A673 (cell line): ENCODE results near the gene MYO6. TPM values are rescaled to one million over a fixed set of nuclear protein-coding genes. Genes with fewer than 3 reads are reported as not detected.

Experiments
- BruUV-seq: library from RNA; stranded (reverse); fragments of 400-500 nt; replicated peaks from 2 replicates; lab custom pipeline; 2021; lab: Mats Ljungman, UMichigan
- CTCF ChIA-PET: fragments of 300-600 bp; sonication (Branson Sonifier 250); formaldehyde crosslinking; loops from one replicate; lab custom pipeline; 2022; ENCODE audit warnings: antibody characterized with exemption; lab: Charles Lee
- POLR2A ChIA-PET: fragments of 300-600 bp; sonication (Branson Sonifier 250); formaldehyde crosslinking; loops from one replicate; lab custom pipeline; 2022; ENCODE audit warnings: antibody characterized with exemption; ENCODE audit not compliant: low non-redundant PET; lab: Charles Lee
- DNase-seq: peaks from one replicate; pipeline ENCODE4 v3.0.0-alpha.2; 2015; ENCODE audit warnings: low spot score
- H3K27ac ChIP-seq: fragments of 200-600 bp; sonication (generic); 2 replicates; pipeline ENCODE4 v1.5.1; 2016; ENCODE audit warnings: mixed run types, low read depth, mild to moderate bottlenecking, mixed read lengths, antibody characterized with exemption, low read length; ENCODE audit not compliant: poor library complexity, severe bottlenecking
- H3K27me3 ChIP-seq: fragments of 200-600 bp; sonication (generic); replicated peaks from 2 replicates; pipeline ENCODE4 v1.6.1; 2017; ENCODE audit warnings: mixed run types, low read depth, mild to moderate bottlenecking, mixed read lengths, antibody characterized with exemption, low read length; ENCODE audit not compliant: insufficient read depth, poor library complexity
- H3K36me3 ChIP-seq: fragments of 200-600 bp; sonication (generic); 2 replicates; pipeline ENCODE4 v1.6.1; 2016; ENCODE audit warnings: mixed run types, mild to moderate bottlenecking, mixed read lengths, antibody characterized with exemption, low read length; ENCODE audit not compliant: insufficient read depth, poor library complexity, severe bottlenecking
- H3K4me1 ChIP-seq: fragments of 200-600 bp; sonication (generic); 2 replicates; pipeline ENCODE4 v1.6.1; 2017; ENCODE audit warnings: mixed run types, mild to moderate bottlenecking, mixed read lengths, antibody characterized with exemption, low read length; ENCODE audit not compliant: insufficient read depth, poor library complexity, severe bottlenecking
- H3K4me3 ChIP-seq: fragments of 200-600 bp; sonication (generic); 2 replicates; pipeline ENCODE4 v1.5.1; 2016; ENCODE audit warnings: low read depth, mixed run types, mild to moderate bottlenecking, mixed read lengths, low read length; ENCODE audit not compliant: poor library complexity, severe bottlenecking
- H3K9me3 ChIP-seq: fragments of 200-600 bp; sonication (generic); 2 replicates; pipeline ENCODE4 v1.6.1; 2016; ENCODE audit warnings: mixed run types, low read depth, mild to moderate bottlenecking, mixed read lengths, antibody characterized with exemption, low read length; ENCODE audit not compliant: poor library complexity, severe bottlenecking
- CTCF ChIP-seq: fragments of 300-800, 200-600 bp; sonication (generic); conservative IDR thresholded peaks from 2 replicates; pipeline ENCODE4 v1.5.1; 2017; ENCODE audit warnings: low read depth, mild to moderate bottlenecking, antibody characterized with exemption, low read length, moderate library complexity, mixed read lengths
- EZH2 ChIP-seq: fragments of 200-600 bp; sonication (generic); IDR thresholded peaks from 2 replicates; pipeline ENCODE4 v1.6.1; 2017; ENCODE audit warnings: borderline replicate concordance, low read depth, mild to moderate bottlenecking, mixed read lengths, antibody characterized with exemption, low read length; ENCODE audit not compliant: poor library complexity, severe bottlenecking
- intact Hi-C: fragments of 100-400 bp; cut with micrococcal nuclease; formaldehyde crosslinking; loops from one replicate; pipeline ENCODE4 v1.10.0; 2022; ENCODE audit not compliant: unreplicated experiment
- total RNA-seq: library from RNA; stranded (reverse); gene quantifications from 2 replicates; pipeline ENCODE4 v1.2.3, GENCODE V29; 2021

The MYO6 gene
- total RNA-seq, 1 experiment from 2014 or later, result 1.8 TPM

- H3K9me3 ChIP-seq, result no peaks in the 10 kb centered on the region
- no TSS peak for BruUV-seq
- ChIA-PET POLR2A (no interaction called here), CTCF (no interaction called here)
- no peaks in the 10 kb centered on the region for H3K27me3 ChIP-seq
- no peaks in the 10 kb centered on the region for H3K4me1 ChIP-seq
- H3K36me3 ChIP-seq, result no peaks in the 10 kb centered on the region
- H3K4me3 ChIP-seq, result no peak overlapping the region
- no peak overlapping the region for H3K27ac ChIP-seq
- TF ChIP-seq EZH2 (no peak), CTCF (no peak)
- intact Hi-C loops, result no loop called here
- no peak for DNase-seq
Measured at GRCh38 chr6:75907444-75907843, 158.4 kb downstream of the MYO6 start.

GRCh38 chr6:75913040-75913439 lies 164.0 kb downstream of the MYO6 start:
- Histone ChIP-seq H3K9me3 (no peaks in the 10 kb centered on the region), H3K4me1 (no peaks in the 10 kb centered on the region), H3K4me3 (no peak overlapping the region), H3K36me3 (no peaks in the 10 kb centered on the region), H3K27me3 (no peaks in the 10 kb centered on the region), H3K27ac (no peak overlapping the region)
- ChIA-PET POLR2A (no interaction called here), CTCF (no interaction called here)
- intact Hi-C loops, result no loop called here
- no peak for TF ChIP-seq EZH2
- TF ChIP-seq CTCF, result no peak
- no peak for DNase-seq
- no TSS peak for BruUV-seq

GRCh38 chr6:75922226-75922625 lies 173.2 kb downstream of the MYO6 start:
- no TSS peak for BruUV-seq
- Histone ChIP-seq H3K27me3 (no peaks in the 10 kb centered on the region), H3K9me3 (no peaks in the 10 kb centered on the region), H3K27ac (no peak overlapping the region), H3K4me3 (no peak overlapping the region), H3K4me1 (no peaks in the 10 kb centered on the region), H3K36me3 (no peaks in the 10 kb centered on the region)
- TF ChIP-seq CTCF (no peak), EZH2 (no peak)
- intact Hi-C loops, result no loop called here
- DNase-seq, result no peak
- POLR2A ChIA-PET, result no interaction called here
- CTCF ChIA-PET, result no interaction called here
